ENCODE data around the gene DYNLRB2. TPM values are rescaled to one million over a fixed set of nuclear protein-coding genes. Genes with fewer than 3 reads are reported as not detected.

The DYNLRB2 gene
- total RNA-seq, 2 donors from 2014 or later, result not detected

DNA sequence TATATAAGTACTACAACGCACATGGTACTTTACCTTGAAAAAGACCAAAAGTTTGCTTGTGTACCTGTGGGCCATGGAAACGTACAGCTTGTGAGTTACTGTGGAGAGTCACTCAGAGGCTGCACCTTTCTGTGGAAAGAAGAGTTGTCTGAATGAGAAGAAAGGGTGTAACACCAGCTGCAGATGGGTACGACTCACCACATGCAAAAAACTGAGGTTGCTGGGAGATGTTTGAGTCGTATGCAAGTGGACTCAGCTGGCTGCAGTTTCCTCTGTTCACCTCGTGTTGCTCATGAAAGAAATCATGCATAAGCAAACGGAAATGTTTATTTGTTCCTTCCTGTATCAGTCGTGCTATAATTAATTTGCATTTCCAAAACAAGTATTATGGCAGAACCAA lies 22.4 kb upstream of the DYNLRB2 start:
- Histone ChIP-seq H3K9ac (ENCODE audit: low read depth in 2 of 2, low read length in 2 of 2) (no peak overlapping the region), H3K9me3 (no peaks in the 10 kb centered on the region), H3K4me3 (no peak overlapping the region), H3K27me3 (no peaks in the 10 kb centered on the region), H3K36me3 (no peaks in the 10 kb centered on the region), H3K27ac (no peak overlapping the region), H3K4me1 (no peaks in the 10 kb centered on the region)
- intact Hi-C loops (cut with DNase I), result no loop called here
- no peak for DNase-seq
- TF ChIP-seq, protein P1, sequence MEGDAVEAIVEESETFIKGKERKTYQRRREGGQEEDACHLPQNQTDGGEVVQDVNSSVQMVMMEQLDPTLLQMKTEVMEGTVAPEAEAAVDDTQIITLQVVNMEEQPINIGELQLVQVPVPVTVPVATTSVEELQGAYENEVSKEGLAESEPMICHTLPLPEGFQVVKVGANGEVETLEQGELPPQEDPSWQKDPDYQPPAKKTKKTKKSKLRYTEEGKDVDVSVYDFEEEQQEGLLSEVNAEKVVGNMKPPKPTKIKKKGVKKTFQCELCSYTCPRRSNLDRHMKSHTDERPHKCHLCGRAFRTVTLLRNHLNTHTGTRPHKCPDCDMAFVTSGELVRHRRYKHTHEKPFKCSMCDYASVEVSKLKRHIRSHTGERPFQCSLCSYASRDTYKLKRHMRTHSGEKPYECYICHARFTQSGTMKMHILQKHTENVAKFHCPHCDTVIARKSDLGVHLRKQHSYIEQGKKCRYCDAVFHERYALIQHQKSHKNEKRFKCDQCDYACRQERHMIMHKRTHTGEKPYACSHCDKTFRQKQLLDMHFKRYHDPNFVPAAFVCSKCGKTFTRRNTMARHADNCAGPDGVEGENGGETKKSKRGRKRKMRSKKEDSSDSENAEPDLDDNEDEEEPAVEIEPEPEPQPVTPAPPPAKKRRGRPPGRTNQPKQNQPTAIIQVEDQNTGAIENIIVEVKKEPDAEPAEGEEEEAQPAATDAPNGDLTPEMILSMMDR (IDR thresholded peaks at IDR 0.05), result no peak

DNA sequence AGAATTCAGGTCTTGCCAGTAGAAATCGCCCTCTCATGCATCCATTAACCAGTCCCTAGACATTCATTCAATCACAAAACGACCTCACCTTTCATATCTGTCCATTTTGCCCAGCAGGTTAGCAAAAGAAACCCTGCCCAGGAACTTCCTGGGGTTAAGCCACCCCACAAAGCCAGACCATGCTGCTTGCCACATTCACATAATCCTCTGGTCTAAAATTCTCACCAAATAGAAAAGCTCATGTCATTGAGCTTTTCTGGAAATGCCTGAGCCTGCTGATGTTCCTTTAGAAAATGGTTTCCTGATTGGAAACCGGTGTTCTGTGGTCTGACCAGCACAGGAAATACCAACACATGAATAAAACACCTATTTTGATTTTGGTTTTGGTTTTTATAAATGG lies 21.6 kb upstream of the DYNLRB2 start:
- intact Hi-C loops (cut with DNase I), result no loop called here
- H3K4me3 ChIP-seq, result no peak overlapping the region
- TF ChIP-seq, protein P1 (IDR thresholded peaks at IDR 0.05), result no peak

GRCh38 chr16:80525420-80525819 lies 15.4 kb upstream of the DYNLRB2 start:
- no peak for DNase-seq

More for the DNA sequence above, 21.6 kb upstream of the DYNLRB2 start:
- no peaks in the 10 kb centered on the region for H3K27me3 ChIP-seq
- no peak overlapping the region for H3K9ac ChIP-seq (ENCODE audit: low read depth in 2 of 2, low read length in 2 of 2)
- no peak overlapping the region for H3K27ac ChIP-seq
- no peaks in the 10 kb centered on the region for H3K36me3 ChIP-seq
- H3K4me1 ChIP-seq, result no peaks in the 10 kb centered on the region
- H3K9me3 ChIP-seq, result no peaks in the 10 kb centered on the region
- no peak for DNase-seq

GRCh38 chr16:80526418-80527061 lies 14.3 kb upstream of the DYNLRB2 start:
- Histone ChIP-seq H3K4me1 (no peaks in the 10 kb centered on the region), H3K27ac (no peak overlapping the region), H3K9ac (ENCODE audit: low read depth in 2 of 2, low read length in 2 of 2) (no peak overlapping the region), H3K27me3 (no peaks in the 10 kb centered on the region), H3K4me3 (no peak overlapping the region), H3K36me3 (no peaks in the 10 kb centered on the region), H3K9me3 (no peaks in the 10 kb centered on the region)
- intact Hi-C loops (cut with DNase I), result loop anchor here (5.0 kb wide), 1 partner anchor 301 kb away; no protein-coding TSS in a partner anchor
- TF ChIP-seq, protein P1 (IDR thresholded peaks at IDR 0.05), result peak; percentile 85
- DNase-seq, result peak; percentile 54

More at GRCh38 chr16:80525420-80525819, 15.4 kb upstream of the DYNLRB2 start:
- Histone ChIP-seq H3K27me3 (no peaks in the 10 kb centered on the region), H3K27ac (no peak overlapping the region), H3K9me3 (no peaks in the 10 kb centered on the region), H3K36me3 (no peaks in the 10 kb centered on the region), H3K4me3 (no peak overlapping the region), H3K9ac (ENCODE audit: low read depth in 2 of 2, low read length in 2 of 2) (no peak overlapping the region), H3K4me1 (no peaks in the 10 kb centered on the region)
- TF ChIP-seq, protein P1 (IDR thresholded peaks at IDR 0.05), result no peak
- intact Hi-C loops (cut with DNase I), result loop anchor here (5.0 kb wide), 1 partner anchor 302 kb away; no protein-coding TSS in a partner anchor

DNA sequence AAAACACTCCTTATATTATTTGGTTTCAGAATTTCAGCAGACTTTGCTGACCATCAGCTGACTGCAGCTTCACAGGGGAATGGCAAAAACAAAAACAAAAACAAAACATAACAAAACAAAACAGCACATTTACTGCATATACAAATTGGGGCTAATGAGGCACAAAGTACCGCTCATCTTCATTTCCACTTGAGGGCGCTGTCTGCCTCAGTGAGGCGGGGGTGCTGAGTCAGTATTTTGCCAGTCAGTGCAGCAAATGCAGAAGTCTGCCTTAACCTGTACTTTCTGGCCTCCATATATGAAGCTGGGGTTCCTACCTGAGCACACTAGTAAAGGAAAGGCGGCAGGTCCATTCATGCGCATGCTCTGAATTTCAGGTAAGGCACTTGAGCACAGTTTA lies 13.5 kb upstream of the DYNLRB2 start:
- Histone ChIP-seq H3K9ac (ENCODE audit: low read depth in 2 of 2, low read length in 2 of 2) (no peak overlapping the region), H3K36me3 (no peaks in the 10 kb centered on the region), H3K9me3 (no peaks in the 10 kb centered on the region), H3K4me1 (no peaks in the 10 kb centered on the region), H3K27ac (no peak overlapping the region), H3K4me3 (no peak overlapping the region), H3K27me3 (no peaks in the 10 kb centered on the region)
- intact Hi-C loops (cut with DNase I), result loop anchor here (5.0 kb wide), 1 partner anchor 300 kb away; no protein-coding TSS in a partner anchor
- DNase-seq, result peak; percentile 25
- TF ChIP-seq, protein P1 (IDR thresholded peaks at IDR 0.05), result no peak
